PC-9 (cell line): ENCODE results near the gene ELMO1.

Experiments
- CTCF ChIP-seq: fragments of 200-600 bp; sonication (generic); conservative IDR thresholded peaks from 2 replicates; pipeline ENCODE4 v1.6.1; 2017; ENCODE audit warnings: mixed run types, antibody characterized with exemption, mild to moderate bottlenecking, moderate library complexity
- EZH2 ChIP-seq: fragments of 200-600 bp; sonication (generic); IDR thresholded peaks from 2 replicates; pipeline ENCODE4 v1.8.0; 2017; ENCODE audit warnings: antibody characterized with exemption, low read depth

GRCh38 chr7:37344886-37345579 lies 103.6 kb downstream of the ELMO1 start:
- TF ChIP-seq CTCF (no peak), EZH2 (no peak)
